DOHH2 (cell line): ENCODE measurements around the gene HES1.
"Not testable (repeated sequence)": the region's sequence is repeated elsewhere in the genome, so short reads cannot be mapped to it uniquely, and the experiment has no call there.

Experiments
- H3F3A ChIP-seq: fragments of 200-600 bp; sonication (generic), shearing (Covaris generic); 2 replicates; pipeline ENCODE4 v1.6.0; 2016; ENCODE audit warnings: antibody characterized with exemption, mild to moderate bottlenecking; ENCODE audit not compliant: control insufficient read depth, insufficient read depth
- H3K27ac ChIP-seq: fragments of 200-600 bp; sonication (generic); 2 replicates; pipeline ENCODE4 v1.5.1; 2014; ENCODE audit warnings: low read depth, mild to moderate bottlenecking, low read length, moderate library complexity
- H3K27me3 ChIP-seq: fragments of 200-600 bp; sonication (generic); 2 replicates; pipeline ENCODE4 v1.6.1; 2014; ENCODE audit warnings: mild to moderate bottlenecking, low read length, mixed read lengths; ENCODE audit not compliant: control insufficient read depth
- H3K36me3 ChIP-seq: fragments of 200-600 bp; sonication (generic); 2 replicates; pipeline ENCODE4 v1.6.1; 2014; ENCODE audit warnings: mild to moderate bottlenecking, low read length, moderate library complexity, mixed read lengths; ENCODE audit not compliant: control insufficient read depth
- H3K4me1 ChIP-seq: fragments of 200-600 bp; sonication (generic); 2 replicates; pipeline ENCODE4 v1.6.1; 2014; ENCODE audit warnings: mild to moderate bottlenecking, low read length, mixed read lengths; ENCODE audit not compliant: control insufficient read depth
- H3K4me2 ChIP-seq: fragments of 200-600 bp; sonication (generic); 2 replicates; pipeline ENCODE4 v1.6.0; 2014; ENCODE audit warnings: mild to moderate bottlenecking, low read length, moderate library complexity
- H3K4me3 ChIP-seq: fragments of 200-600 bp; sonication (generic); 2 replicates; pipeline ENCODE4 v1.5.1; 2014; ENCODE audit warnings: mild to moderate bottlenecking, low read length, mixed read lengths
- H3K79me2 ChIP-seq: fragments of 200-600 bp; sonication (generic); 2 replicates; pipeline ENCODE4 v1.6.1; 2014; ENCODE audit warnings: mild to moderate bottlenecking, low read length, mixed read lengths; ENCODE audit not compliant: control insufficient read depth
- H3K9me2 ChIP-seq: fragments of 200-600 bp; sonication (generic); replicated peaks from 2 replicates; pipeline ENCODE4 v1.6.1; 2014; ENCODE audit warnings: mild to moderate bottlenecking, low read length, mixed read lengths; ENCODE audit not compliant: control insufficient read depth
- H3K9me3 ChIP-seq: fragments of 200-600 bp; sonication (generic); 2 replicates; pipeline ENCODE4 v1.6.1; 2014; ENCODE audit warnings: antibody characterized with exemption, low read length, mixed read lengths; ENCODE audit not compliant: control insufficient read depth, insufficient read depth
- H4K20me1 ChIP-seq: fragments of 200-600 bp; sonication (generic); 2 replicates; pipeline ENCODE4 v1.6.0; 2014; ENCODE audit warnings: low read depth, mild to moderate bottlenecking, antibody characterized with exemption, low read length, moderate library complexity; ENCODE audit not compliant: control insufficient read depth, insufficient read depth
- CTCF ChIP-seq: fragments of 200-600 bp; sonication (generic); IDR thresholded peaks from one replicate; pipeline ENCODE4 v1.5.1; 2014; ENCODE audit warnings: antibody characterized with exemption, mild to moderate bottlenecking, low read depth, low read length; ENCODE audit not compliant: poor library complexity, severe bottlenecking
- EZH2phosphoT487 ChIP-seq: fragments of 200-600 bp; sonication (generic); IDR thresholded peaks from 2 replicates; pipeline ENCODE4 v1.6.1; 2017; ENCODE audit warnings: borderline replicate concordance, mild to moderate bottlenecking, antibody characterized with exemption, low read length, moderate library complexity, mixed read lengths

HES1 gene

DNA sequence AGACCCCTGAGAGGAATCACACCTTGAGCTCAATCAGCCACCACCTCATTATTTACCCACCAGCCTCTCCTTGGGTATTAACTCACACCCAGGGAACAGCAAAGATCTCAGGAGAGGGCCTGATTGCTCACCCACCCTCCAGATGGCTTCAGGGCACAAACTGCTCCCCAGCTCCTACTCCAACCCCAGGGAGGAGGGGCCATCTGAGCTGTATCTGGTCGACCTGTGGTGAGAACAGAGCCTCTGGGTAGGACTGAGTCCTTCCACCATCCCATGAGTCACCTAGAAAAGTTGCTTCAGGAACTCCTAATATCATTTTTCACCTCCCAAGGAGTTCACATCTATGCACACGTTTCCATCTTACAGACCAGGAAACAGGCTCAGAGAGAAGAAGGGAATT lies 44.8 kb upstream of the HES1 start:
- H3K27ac ChIP-seq: no peak overlapping the region
- peaks cover 35% of the 10 kb centered on the region for H3K4me1 ChIP-seq
- no peaks in the 10 kb centered on the region for H3K9me2 ChIP-seq
- H3K36me3 ChIP-seq: no peaks in the 10 kb centered on the region
- H3F3A ChIP-seq: no peaks in the 10 kb centered on the region
- H4K20me1 ChIP-seq: no peaks in the 10 kb centered on the region
- H3K4me3 ChIP-seq: no peak overlapping the region
- no peak for TF ChIP-seq CTCF
- TF ChIP-seq EZH2phosphoT487: no peak
- H3K27me3 ChIP-seq: no peaks in the 10 kb centered on the region
- H3K4me2 ChIP-seq: no peak overlapping the region
- no peaks in the 10 kb centered on the region for H3K9me3 ChIP-seq
- no peaks in the 10 kb centered on the region for H3K79me2 ChIP-seq

GRCh38 chr3:194091897-194092296 lies 44.1 kb upstream of the HES1 start:
- peaks cover 31% of the 10 kb centered on the region for H3K4me1 ChIP-seq
- H3K36me3 ChIP-seq, H3K4me3 ChIP-seq, H3F3A ChIP-seq, H3K9me2 ChIP-seq, H3K27ac ChIP-seq, H3K27me3 ChIP-seq, H3K79me2 ChIP-seq, H4K20me1 ChIP-seq, H3K4me2 ChIP-seq, H3K9me3 ChIP-seq: not testable (repeated sequence)

GRCh38 chr3:194092881-194093301 lies 43.1 kb upstream of the HES1 start:
- Histone ChIP-seq H4K20me1 (no peaks in the 10 kb centered on the region), H3K9me3 (no peaks in the 10 kb centered on the region), H3K36me3 (no peaks in the 10 kb centered on the region), H3K4me1 (peaks cover 33% of the 10 kb centered on the region), H3K4me2 (no peak overlapping the region), H3K9me2 (no peaks in the 10 kb centered on the region), H3K79me2 (no peaks in the 10 kb centered on the region), H3K27me3 (no peaks in the 10 kb centered on the region), H3K4me3 (no peak overlapping the region), H3K27ac (no peak overlapping the region), H3F3A (no peaks in the 10 kb centered on the region)
- no peak for TF ChIP-seq CTCF
- no peak for TF ChIP-seq EZH2phosphoT487

- Histone ChIP-seq H3K4me3 (no peak overlapping the region), H3K79me2 (no peaks in the 10 kb centered on the region), H3K27ac (no peak overlapping the region), H3K36me3 (no peaks in the 10 kb centered on the region), H3K4me1 (peaks cover 35% of the 10 kb centered on the region), H4K20me1 (no peaks in the 10 kb centered on the region), H3F3A (no peaks in the 10 kb centered on the region), H3K9me2 (no peaks in the 10 kb centered on the region), H3K27me3 (no peaks in the 10 kb centered on the region), H3K9me3 (no peaks in the 10 kb centered on the region), H3K4me2 (no peak overlapping the region)
- no peak for TF ChIP-seq EZH2phosphoT487
- TF ChIP-seq CTCF: no peak
Observed at GRCh38 chr3:194093842-194094241, 42.1 kb upstream of the HES1 start.
